Endothelial cell of umbilical vein (primary cell): ENCODE results near the gene ZFAND6.

ENCODE experiments used
- POLR2A ChIP-seq: IDR thresholded peaks from 2 replicates; pipeline ENCODE4 v1.6.1; 2012; ENCODE audit warnings: low read depth, mild to moderate bottlenecking, control low read depth, low read length
- POLR2AphosphoS5 ChIP-seq: IDR thresholded peaks from 2 replicates; pipeline ENCODE4 v1.6.1; 2012; ENCODE audit warnings: low read depth, mild to moderate bottlenecking, control low read depth, low read length, moderate library complexity; ENCODE audit not compliant: insufficient read depth
- TF ChIP-seq, protein P1 (sequence below), 2 donors: IDR thresholded peaks; 1 replicate in 1 of 2; 2 replicates in 1 of 2; pipeline ENCODE4 v1.5.1; 2011; ENCODE audit warnings: low read length in 2 of 2, mild to moderate bottlenecking in 2 of 2, moderate library complexity in 2 of 2, control low read depth in 1 of 2, inconsistent platforms in 1 of 2, low read depth in 1 of 2; ENCODE audit not compliant: insufficient read depth in 1 of 2; ENCODE audit errors: extremely low read depth in 1 of 2

DNA sequence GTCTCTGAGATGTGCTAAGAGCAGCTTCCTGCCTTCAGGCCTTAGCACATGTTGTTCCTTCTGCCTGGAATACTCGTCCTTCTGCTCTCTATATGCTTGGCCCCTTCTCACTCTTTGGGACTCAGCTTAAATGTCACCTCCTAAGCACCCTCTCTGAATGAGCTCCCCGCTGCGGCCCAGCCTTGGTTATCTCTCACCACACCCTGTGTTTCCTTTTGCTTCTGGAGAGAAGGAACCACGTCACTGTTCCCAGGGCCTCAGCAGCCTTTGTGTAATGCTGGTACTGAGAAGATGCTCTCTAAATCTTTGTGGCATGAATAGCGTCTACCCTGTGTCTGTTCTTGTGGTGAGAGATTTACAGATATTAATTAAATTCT lies 95.5 kb downstream of the ZFAND6 start:
- TF ChIP-seq, protein P1, sequence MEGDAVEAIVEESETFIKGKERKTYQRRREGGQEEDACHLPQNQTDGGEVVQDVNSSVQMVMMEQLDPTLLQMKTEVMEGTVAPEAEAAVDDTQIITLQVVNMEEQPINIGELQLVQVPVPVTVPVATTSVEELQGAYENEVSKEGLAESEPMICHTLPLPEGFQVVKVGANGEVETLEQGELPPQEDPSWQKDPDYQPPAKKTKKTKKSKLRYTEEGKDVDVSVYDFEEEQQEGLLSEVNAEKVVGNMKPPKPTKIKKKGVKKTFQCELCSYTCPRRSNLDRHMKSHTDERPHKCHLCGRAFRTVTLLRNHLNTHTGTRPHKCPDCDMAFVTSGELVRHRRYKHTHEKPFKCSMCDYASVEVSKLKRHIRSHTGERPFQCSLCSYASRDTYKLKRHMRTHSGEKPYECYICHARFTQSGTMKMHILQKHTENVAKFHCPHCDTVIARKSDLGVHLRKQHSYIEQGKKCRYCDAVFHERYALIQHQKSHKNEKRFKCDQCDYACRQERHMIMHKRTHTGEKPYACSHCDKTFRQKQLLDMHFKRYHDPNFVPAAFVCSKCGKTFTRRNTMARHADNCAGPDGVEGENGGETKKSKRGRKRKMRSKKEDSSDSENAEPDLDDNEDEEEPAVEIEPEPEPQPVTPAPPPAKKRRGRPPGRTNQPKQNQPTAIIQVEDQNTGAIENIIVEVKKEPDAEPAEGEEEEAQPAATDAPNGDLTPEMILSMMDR (IDR thresholded peaks at IDR 0.05; ENCODE audit: extremely low read depth in 1 of 2, insufficient read depth in 1 of 2, low read depth in 1 of 2, low read length in 2 of 2), result no peak
- TF ChIP-seq POLR2AphosphoS5 (no peak), POLR2A (no peak)
